GM12874 (cell line): ENCODE results near the gene C1QL1.

Experiments used
- TF ChIP-seq, protein P1 (sequence below): IDR thresholded peaks from 2 replicates; pipeline ENCODE4 v1.5.1; 2011; ENCODE audit warnings: low read depth, mild to moderate bottlenecking, control low read depth, low read length, moderate library complexity; ENCODE audit not compliant: insufficient read depth

C1QL1 gene

GRCh38 chr17:44932096-44932786 is 35.9 kb downstream of the C1QL1 start:
- TF ChIP-seq, protein P1, sequence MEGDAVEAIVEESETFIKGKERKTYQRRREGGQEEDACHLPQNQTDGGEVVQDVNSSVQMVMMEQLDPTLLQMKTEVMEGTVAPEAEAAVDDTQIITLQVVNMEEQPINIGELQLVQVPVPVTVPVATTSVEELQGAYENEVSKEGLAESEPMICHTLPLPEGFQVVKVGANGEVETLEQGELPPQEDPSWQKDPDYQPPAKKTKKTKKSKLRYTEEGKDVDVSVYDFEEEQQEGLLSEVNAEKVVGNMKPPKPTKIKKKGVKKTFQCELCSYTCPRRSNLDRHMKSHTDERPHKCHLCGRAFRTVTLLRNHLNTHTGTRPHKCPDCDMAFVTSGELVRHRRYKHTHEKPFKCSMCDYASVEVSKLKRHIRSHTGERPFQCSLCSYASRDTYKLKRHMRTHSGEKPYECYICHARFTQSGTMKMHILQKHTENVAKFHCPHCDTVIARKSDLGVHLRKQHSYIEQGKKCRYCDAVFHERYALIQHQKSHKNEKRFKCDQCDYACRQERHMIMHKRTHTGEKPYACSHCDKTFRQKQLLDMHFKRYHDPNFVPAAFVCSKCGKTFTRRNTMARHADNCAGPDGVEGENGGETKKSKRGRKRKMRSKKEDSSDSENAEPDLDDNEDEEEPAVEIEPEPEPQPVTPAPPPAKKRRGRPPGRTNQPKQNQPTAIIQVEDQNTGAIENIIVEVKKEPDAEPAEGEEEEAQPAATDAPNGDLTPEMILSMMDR = no peak

- TF ChIP-seq, protein P1 = no peak
Measured at GRCh38 chr17:44931376-44931775, 36.7 kb downstream of the C1QL1 start.

DNA sequence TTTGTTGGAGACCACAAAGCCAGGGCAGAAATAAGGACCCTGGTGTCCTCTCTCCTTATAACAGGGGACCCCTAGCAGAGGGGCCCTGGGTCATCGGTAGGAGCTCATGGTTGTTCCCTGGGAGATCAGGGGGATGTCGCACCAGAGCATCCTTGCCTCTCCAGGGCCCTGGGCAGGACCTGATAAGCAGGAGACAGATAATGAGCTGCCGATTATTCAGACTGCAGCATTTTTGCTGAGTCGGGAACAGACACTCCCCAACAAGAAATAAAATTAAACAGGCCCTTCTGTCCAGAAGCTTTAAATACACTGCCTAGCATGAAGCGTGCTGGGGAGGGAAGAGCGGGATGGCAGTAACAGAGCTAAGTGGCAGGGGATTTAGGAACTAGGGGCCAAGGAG is 37.4 kb downstream of the C1QL1 start:
- TF ChIP-seq, protein P1 = no peak

DNA sequence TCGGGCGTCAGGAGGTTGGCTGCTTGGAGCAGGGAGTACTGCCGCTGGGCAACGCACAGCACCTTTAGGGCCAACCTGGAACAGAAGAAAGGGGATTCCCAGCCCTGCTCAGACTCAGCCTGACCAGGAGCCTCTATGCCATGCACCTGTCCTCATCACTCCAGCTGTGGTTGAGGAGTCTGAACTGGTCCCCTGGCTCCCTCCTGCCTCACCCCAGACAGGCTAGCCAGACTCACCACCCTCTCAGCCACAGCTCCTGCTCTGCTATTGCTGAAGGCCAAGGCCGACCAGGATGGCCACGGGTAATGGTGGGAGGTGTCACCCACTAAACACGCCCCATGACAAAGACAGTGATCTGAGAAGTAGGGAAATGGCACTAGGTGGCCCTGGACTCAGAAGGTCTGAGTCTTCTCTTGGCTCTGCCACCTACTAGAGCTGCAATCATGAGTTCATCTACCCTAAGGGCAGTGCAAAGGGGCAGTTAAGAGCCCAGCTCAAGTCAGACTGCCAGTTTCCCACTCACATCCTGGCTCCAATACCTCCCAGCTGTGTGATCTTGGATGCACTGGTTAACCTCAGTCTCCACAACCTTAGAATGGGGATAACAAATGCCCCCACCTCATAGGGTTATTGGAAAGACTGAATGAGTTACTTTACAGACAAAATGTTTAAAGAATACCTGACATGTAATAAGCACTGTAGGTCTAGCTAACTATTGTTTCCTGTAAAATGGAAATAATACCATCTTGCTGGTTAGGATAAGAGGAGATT is 39.0 kb downstream of the C1QL1 start:
- TF ChIP-seq, protein P1 = no peak

- TF ChIP-seq, protein P1 = no peak
Measured at GRCh38 chr17:44928136-44928535, 40.0 kb downstream of the C1QL1 start.

DNA sequence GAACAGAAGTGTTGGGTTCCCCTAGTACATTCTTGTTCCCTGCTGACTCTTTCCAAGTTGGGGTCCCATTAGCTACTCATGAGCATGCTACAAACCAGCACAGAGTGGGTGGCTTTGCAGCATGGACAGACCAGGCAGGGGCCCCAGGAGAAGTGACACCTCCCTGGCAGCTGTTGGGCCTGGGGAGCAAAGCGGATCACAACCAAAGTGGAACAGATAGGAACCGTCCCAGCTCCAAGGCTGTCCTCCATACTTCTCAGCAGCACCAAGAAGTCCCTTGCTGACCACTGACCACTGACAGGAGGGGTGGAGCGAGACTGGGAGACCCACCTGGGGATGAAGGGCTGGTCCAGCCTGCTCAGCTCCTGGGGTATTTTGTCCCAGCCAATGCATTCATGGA is 40.4 kb downstream of the C1QL1 start:
- TF ChIP-seq, protein P1 = no peak

GRCh38 chr17:44926821-44927525 is 41.1 kb downstream of the C1QL1 start:
- TF ChIP-seq, protein P1 = no peak
